Natural killer cell (primary cell): ENCODE data around the gene NHERF1. TPM values are rescaled to one million over a fixed set of nuclear protein-coding genes. Genes with fewer than 3 reads are reported as not detected.
A peak's percentile ranks its signal among the peaks of the same experiment; 100 is the strongest.

Source experiments
- ATAC-seq, 3 donors: fragments of 150-1000 bp in 2 of 3; fragments of 200-7000 bp in 1 of 3; cut with Tn5 transposase; 1 replicate in 1 of 3; 2 replicates in 2 of 3; pipeline ENCODE4 v1.10.0; 2021; ENCODE audit warnings: mild to moderate bottlenecking in 2 of 3, moderate library complexity in 2 of 3
- DNase-seq, 2 donors: peaks; one replicate each; pipeline versions ENCODE4 v3.0.0 to v3.0.0-alpha.2; 2013 to 2021; ENCODE audit warnings: mixed read lengths in 1 of 2
- H3K27ac ChIP-seq: one replicate; pipeline ENCODE4 v1.5.1; 2013; ENCODE audit warnings: mild to moderate bottlenecking, low read length
- H3K27me3 ChIP-seq: one replicate; pipeline ENCODE4 v1.6.1; 2013; ENCODE audit warnings: low read length; ENCODE audit not compliant: control insufficient read depth, insufficient read depth
- H3K36me3 ChIP-seq: one replicate; pipeline ENCODE4 v1.6.1; 2013; ENCODE audit warnings: low read length; ENCODE audit not compliant: control insufficient read depth, insufficient read depth
- H3K4me1 ChIP-seq: one replicate; pipeline ENCODE4 v1.6.1; 2013; ENCODE audit warnings: low read length; ENCODE audit not compliant: control insufficient read depth, insufficient read depth
- H3K4me3 ChIP-seq: one replicate; pipeline ENCODE4 v1.5.1; 2013; ENCODE audit warnings: low read length
- H3K9me3 ChIP-seq: one replicate; pipeline ENCODE4 v1.6.1; 2013; ENCODE audit warnings: low read length; ENCODE audit not compliant: control insufficient read depth, insufficient read depth
- H3K27ac Mint-ChIP-seq, 2 donors: one replicate each; pipeline ENCODE4 v1.8.0; 2022; ENCODE audit warnings: mild to moderate bottlenecking in 2 of 2, mixed read lengths in 2 of 2, moderate library complexity in 1 of 2
- H3K27me3 Mint-ChIP-seq, 2 donors: one replicate each; pipeline ENCODE4 v1.8.0; 2022; ENCODE audit warnings: low read depth in 2 of 2, mixed read lengths in 2 of 2
- H3K36me3 Mint-ChIP-seq: one replicate; pipeline ENCODE4 v1.8.0; 2022; ENCODE audit warnings: mixed read lengths
- H3K4me1 Mint-ChIP-seq, 2 donors: one replicate each; pipeline ENCODE4 v1.8.0; 2022; ENCODE audit warnings: mixed read lengths in 2 of 2
- H3K4me3 Mint-ChIP-seq: one replicate; pipeline ENCODE4 v1.8.0; 2022; ENCODE audit warnings: mild to moderate bottlenecking, moderate library complexity, mixed read lengths
- H3K9me3 Mint-ChIP-seq, 2 donors: one replicate each; pipeline ENCODE4 v1.8.0; 2022; ENCODE audit warnings: mixed read lengths in 2 of 2
- WGBS: methylation state at CpG from one replicate; pipeline ENCODE4 v1.1.7; 2013; ENCODE audit warnings: missing lambda C conversion rate; ENCODE audit not compliant: insufficient coverage; 5-methylcytosine and 5-hydroxymethylcytosine counted together
- intact Hi-C: fragments of 100-400 bp; cut with micrococcal nuclease; formaldehyde crosslinking; loops from one replicate; pipeline ENCODE4 v1.14.2; 2022
- total RNA-seq, 4 donors: library from RNA; stranded (reverse); fragments of 120-200 nt in 1 of 4; gene quantifications; one replicate each; pipeline versions ENCODE4 v1.2.3 to v1.2.4, GENCODE V29; 2013 to 2022
- TF ChIP-seq, protein P1 (sequence below): fragments of 200-600 bp; IDR thresholded peaks from one replicate; pipeline ENCODE4 v1.8.0; 2022; ENCODE audit warnings: antibody characterized with exemption

Gene NHERF1
- total RNA-seq, 3 donors from 2014 or later (not counting 1 experiment from before 2014, with no cell fraction given): 323 to 372 (median 362) TPM

DNA sequence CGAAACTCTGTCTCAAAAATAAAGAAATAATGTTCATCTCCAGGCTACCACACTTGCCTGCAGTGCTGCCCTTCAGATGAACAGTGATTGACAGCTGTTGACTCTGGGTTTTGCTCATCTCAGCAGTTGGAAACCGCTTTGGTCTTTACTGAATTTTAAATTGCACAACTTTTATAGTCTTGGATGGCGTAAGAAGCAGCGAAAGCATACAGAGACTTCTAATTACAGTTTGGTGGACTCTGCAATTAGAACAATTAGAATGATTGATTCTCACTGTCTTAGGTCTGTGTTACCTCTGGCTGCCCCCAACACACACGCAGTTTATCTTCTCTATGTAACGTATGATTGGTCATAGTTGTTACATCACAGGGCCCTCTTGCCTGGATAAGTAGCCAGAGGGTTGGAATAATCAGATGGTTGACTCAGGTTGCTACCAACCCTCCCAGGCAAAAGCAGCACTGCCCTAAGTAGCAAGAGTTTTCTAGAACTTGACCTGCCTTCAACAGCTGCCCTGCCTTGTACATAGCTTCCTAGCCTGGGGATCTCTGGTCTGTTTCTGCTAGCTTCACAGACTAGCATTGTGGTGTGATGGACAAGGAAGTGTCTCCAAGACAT, 29.6 kb downstream of the NHERF1 start:
- ATAC-seq (no peak), DNase-seq (no peak)
- Histone ChIP-seq H3K36me3 (peaks cover 4% of the 10 kb centered on the region), H3K4me1 (peaks cover 58% of the 10 kb centered on the region), H3K9me3 (no peaks in the 10 kb centered on the region), H3K4me3 (no peak overlapping the region), H3K27me3 (no peaks in the 10 kb centered on the region), H3K27ac (no peak overlapping the region)
- intact Hi-C loops: no loop called here
- Mint-ChIP-seq H3K9me3 (no peaks in the 10 kb centered on the region), H3K4me1 (peaks cover 44 to 50% of the 10 kb centered on the region in 2 donors), H3K27me3 (no peaks in the 10 kb centered on the region), H3K4me3 (peak overlapping the region; percentile 62), H3K36me3 (no peaks in the 10 kb centered on the region), H3K27ac (no peak overlapping the region)
- 95% methylated on average over 6 of the region's 6 CpGs for WGBS
- TF ChIP-seq, protein P1, sequence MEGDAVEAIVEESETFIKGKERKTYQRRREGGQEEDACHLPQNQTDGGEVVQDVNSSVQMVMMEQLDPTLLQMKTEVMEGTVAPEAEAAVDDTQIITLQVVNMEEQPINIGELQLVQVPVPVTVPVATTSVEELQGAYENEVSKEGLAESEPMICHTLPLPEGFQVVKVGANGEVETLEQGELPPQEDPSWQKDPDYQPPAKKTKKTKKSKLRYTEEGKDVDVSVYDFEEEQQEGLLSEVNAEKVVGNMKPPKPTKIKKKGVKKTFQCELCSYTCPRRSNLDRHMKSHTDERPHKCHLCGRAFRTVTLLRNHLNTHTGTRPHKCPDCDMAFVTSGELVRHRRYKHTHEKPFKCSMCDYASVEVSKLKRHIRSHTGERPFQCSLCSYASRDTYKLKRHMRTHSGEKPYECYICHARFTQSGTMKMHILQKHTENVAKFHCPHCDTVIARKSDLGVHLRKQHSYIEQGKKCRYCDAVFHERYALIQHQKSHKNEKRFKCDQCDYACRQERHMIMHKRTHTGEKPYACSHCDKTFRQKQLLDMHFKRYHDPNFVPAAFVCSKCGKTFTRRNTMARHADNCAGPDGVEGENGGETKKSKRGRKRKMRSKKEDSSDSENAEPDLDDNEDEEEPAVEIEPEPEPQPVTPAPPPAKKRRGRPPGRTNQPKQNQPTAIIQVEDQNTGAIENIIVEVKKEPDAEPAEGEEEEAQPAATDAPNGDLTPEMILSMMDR: no peak

DNA sequence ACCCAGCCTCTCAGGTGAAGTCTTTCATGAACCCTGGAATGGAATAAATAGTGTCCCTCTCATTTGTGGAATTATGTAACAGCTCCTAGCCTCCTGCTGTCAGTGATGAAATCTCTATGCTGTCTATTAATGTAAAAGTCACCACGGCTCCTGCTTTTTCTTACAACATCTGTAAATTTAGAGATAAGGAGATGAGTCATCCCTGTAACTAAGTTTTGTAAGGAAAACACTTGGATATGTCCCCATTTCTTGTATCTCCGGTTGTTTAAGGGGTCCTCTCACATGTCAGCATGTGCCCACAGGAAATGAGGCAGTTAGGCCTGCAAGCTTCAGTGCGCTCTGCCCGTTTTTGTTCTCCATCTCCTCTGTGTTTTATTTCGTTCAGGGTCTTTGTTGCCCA, 30.5 kb downstream of the NHERF1 start:
- no peak for DNase-seq
- 60% methylated on average over 5 of the region's 5 CpGs for WGBS
- intact Hi-C loops: no loop called here
- Histone ChIP-seq H3K36me3 (no peaks in the 10 kb centered on the region), H3K27me3 (no peaks in the 10 kb centered on the region), H3K9me3 (no peaks in the 10 kb centered on the region), H3K4me1 (peaks cover 58% of the 10 kb centered on the region), H3K4me3 (no peak overlapping the region), H3K27ac (peak overlapping the region; percentile 59)
- ATAC-seq: no peak
- TF ChIP-seq, protein P1: no peak
- peak overlapping the region; percentile 86 to 92 for H3K27ac Mint-ChIP-seq
- H3K9me3 Mint-ChIP-seq: no peaks in the 10 kb centered on the region
- H3K4me3 Mint-ChIP-seq: peak overlapping the region; percentile 42
- no peaks in the 10 kb centered on the region for H3K27me3 Mint-ChIP-seq
- H3K36me3 Mint-ChIP-seq: no peaks in the 10 kb centered on the region
- peaks cover 44 to 50% of the 10 kb centered on the region in 2 donors for H3K4me1 Mint-ChIP-seq

DNA sequence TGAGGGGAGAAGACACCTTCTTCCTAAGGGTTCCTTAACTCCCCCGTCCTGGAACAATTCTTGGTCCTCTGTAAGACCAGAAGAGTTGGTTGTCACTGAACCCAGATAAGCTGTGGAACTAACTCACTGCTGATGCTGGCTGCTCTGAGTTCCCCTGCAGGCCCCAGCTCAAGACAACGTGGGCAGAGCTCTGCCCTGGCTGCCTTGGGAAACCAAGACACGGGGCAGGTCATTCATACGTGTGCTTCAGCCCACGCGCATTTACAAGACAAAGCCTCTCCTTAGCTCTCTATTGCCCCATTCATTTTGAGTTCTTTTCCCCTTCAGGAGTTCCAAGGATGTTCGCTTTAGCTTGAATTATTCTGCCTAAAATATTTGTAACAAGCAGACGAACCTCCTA, 31.1 kb downstream of the NHERF1 start:
- H3K9me3 ChIP-seq: no peaks in the 10 kb centered on the region
- intact Hi-C loops: no loop called here
- DNase-seq (peak in 1 of 2 donors; percentile 31), ATAC-seq (no peak)
- H3K4me1 Mint-ChIP-seq: peaks cover 44 to 50% of the 10 kb centered on the region in 2 donors
- H3K4me3 Mint-ChIP-seq: peak overlapping the region; percentile 77
- TF ChIP-seq, protein P1: no peak
- no peak overlapping the region for H3K4me3 ChIP-seq
- WGBS: 59% methylated on average over 8 of the region's 8 CpGs
- H3K27ac ChIP-seq: peak overlapping the region; percentile 59
- peaks cover 61% of the 10 kb centered on the region for H3K4me1 ChIP-seq
- H3K36me3 Mint-ChIP-seq: no peaks in the 10 kb centered on the region
- peak overlapping the region; percentile 86 to 92 for H3K27ac Mint-ChIP-seq
- H3K36me3 ChIP-seq: no peaks in the 10 kb centered on the region
- H3K27me3 Mint-ChIP-seq: no peaks in the 10 kb centered on the region
- no peaks in the 10 kb centered on the region for H3K27me3 ChIP-seq
- no peaks in the 10 kb centered on the region for H3K9me3 Mint-ChIP-seq

DNA sequence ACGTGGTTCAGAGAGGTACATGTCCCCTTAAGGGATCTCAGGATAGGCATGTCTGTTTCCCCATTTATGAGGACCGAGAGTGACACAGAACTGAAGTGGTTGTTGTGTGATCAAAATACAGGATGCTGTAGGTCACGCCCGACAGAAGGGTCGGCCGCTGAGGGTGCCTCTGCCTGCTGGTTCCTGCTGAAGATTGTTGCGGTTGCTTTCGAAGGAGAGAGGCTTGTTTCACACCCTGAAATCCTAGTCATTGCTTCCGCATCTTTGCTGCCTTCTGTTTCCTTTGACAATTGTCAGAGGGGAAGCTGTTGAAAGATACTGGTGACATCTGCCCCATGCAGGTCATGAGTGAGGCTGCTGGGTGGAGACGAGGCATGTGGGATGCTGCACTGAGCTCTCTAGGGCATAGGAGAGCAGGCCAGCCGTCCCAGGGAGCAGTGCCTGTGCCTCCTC, 31.5 kb downstream of the NHERF1 start:
- ATAC-seq (peak; percentile 32 to 75 (median 33)), DNase-seq (peak; percentile 36 to 84)
- peak overlapping the region; percentile 86 to 92 for H3K27ac Mint-ChIP-seq
- Histone ChIP-seq H3K4me1 (peaks cover 59% of the 10 kb centered on the region), H3K27me3 (no peaks in the 10 kb centered on the region), H3K36me3 (no peaks in the 10 kb centered on the region), H3K9me3 (no peaks in the 10 kb centered on the region), H3K4me3 (no peak overlapping the region), H3K27ac (peak overlapping the region; percentile 62)
- intact Hi-C loops: no loop called here
- no peaks in the 10 kb centered on the region for H3K9me3 Mint-ChIP-seq
- peak overlapping the region; percentile 77 for H3K4me3 Mint-ChIP-seq
- H3K4me1 Mint-ChIP-seq: peaks cover 44 to 50% of the 10 kb centered on the region in 2 donors
- TF ChIP-seq, protein P1: no peak
- 32% methylated on average over 11 of the region's 11 CpGs for WGBS
- no peaks in the 10 kb centered on the region for H3K36me3 Mint-ChIP-seq
- no peaks in the 10 kb centered on the region for H3K27me3 Mint-ChIP-seq
